GM03348 (cell line): ENCODE results near the gene SPATA6L.

Experiments
- DNase-seq: peaks from one replicate; pipeline ENCODE4 v3.0.0; 2012; ENCODE audit warnings: low spot score

SPATA6L gene

GRCh38 chr9:4583001-4583400 lies 83.3 kb downstream of the SPATA6L start:
- no peak for DNase-seq

- no peak for DNase-seq
These were observed 84.3 kb downstream of the SPATA6L start for GRCh38 chr9:4581861-4582565.

- DNase-seq: no peak
These were observed 85.1 kb downstream of the SPATA6L start for GRCh38 chr9:4581035-4581760.

GRCh38 chr9:4579001-4579400 lies 87.3 kb downstream of the SPATA6L start:
- peak; percentile 30 for DNase-seq

GRCh38 chr9:4576448-4576847 lies 89.8 kb downstream of the SPATA6L start:
- no peak for DNase-seq

GRCh38 chr9:4575997-4576396 lies 90.3 kb downstream of the SPATA6L start:
- DNase-seq: no peak

- DNase-seq: no peak
These were observed 91.5 kb downstream of the SPATA6L start for GRCh38 chr9:4574657-4575243.

- DNase-seq: no peak
These were observed 92.5 kb downstream of the SPATA6L start for GRCh38 chr9:4573634-4574389.

- no peak for DNase-seq
These were observed 93.1 kb downstream of the SPATA6L start for GRCh38 chr9:4573176-4573575.

- DNase-seq: no peak
These were observed 94.0 kb downstream of the SPATA6L start for GRCh38 chr9:4572184-4572826.

- DNase-seq: peak; percentile 30
These were observed 97.2 kb downstream of the SPATA6L start for GRCh38 chr9:4569101-4569500.

- DNase-seq: no peak
These were observed 98.7 kb downstream of the SPATA6L start for GRCh38 chr9:4567601-4568000.

GRCh38 chr9:4566806-4567205 lies 99.5 kb downstream of the SPATA6L start:
- no peak for DNase-seq

GRCh38 chr9:4563105-4563504 lies 103.2 kb downstream of the SPATA6L start:
- DNase-seq: no peak

GRCh38 chr9:4559261-4560182 lies 106.8 kb downstream of the SPATA6L start:
- no peak for DNase-seq

- DNase-seq: no peak
These were observed 107.8 kb downstream of the SPATA6L start for GRCh38 chr9:4558371-4558998.

GRCh38 chr9:4555236-4555635 lies 111.0 kb downstream of the SPATA6L start:
- DNase-seq: no peak

- peak; percentile 18 for DNase-seq
These were observed 112.3 kb downstream of the SPATA6L start for GRCh38 chr9:4553951-4554381.

- DNase-seq: no peak
These were observed 115.3 kb downstream of the SPATA6L start for GRCh38 chr9:4550777-4551484.
